ENCODE results near the gene CFAP299.
"Not testable (repeated sequence)": the region's sequence is repeated elsewhere in the genome, so short reads cannot be mapped to it uniquely, and the experiment has no call there.

CFAP299 gene

DNA sequence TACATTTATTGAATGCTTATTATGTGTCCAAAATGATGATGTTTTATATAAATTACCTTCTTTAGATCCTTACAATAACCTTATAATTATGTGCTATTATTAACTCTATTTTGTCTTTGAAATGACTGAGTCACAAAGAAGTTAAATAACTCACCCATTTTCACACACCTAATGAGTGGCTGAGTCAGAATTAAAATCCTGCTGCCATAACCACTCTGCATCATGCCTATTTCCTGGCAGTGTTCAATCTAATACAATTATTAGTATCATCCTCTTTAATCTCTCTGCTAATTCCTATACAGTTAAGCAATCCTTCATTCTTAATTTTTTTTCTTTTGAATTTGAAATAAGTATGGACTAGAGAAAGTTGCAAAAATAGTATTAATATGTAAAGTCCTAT lies 342.9 kb downstream of the CFAP299 start:
- H3K79me2 ChIP-seq (ENCODE audit: insufficient read depth, low read length), result no peaks in the 10 kb centered on the region
- no peaks in the 10 kb centered on the region for H3K9me2 ChIP-seq (ENCODE audit: low read depth, low read length)
- H3K4me2 ChIP-seq (ENCODE audit: low read length), result peak overlapping the region; percentile 39
- H3K9ac ChIP-seq (ENCODE audit: low read length), result peak overlapping the region; percentile 40; the same call in 1 of the 2 replicates
- no peak for TF ChIP-seq EZH2 (IDR thresholded peaks at IDR 0.05; ENCODE audit: borderline replicate concordance, low read length)
- TF ChIP-seq CTCF (IDR thresholded peaks at IDR 0.05; ENCODE audit: low read length), result no peak
- H3K36me3 ChIP-seq (ENCODE audit: insufficient read depth, low read length), result no peaks in the 10 kb centered on the region
- H2AFZ ChIP-seq (ENCODE audit: low read length), result peak overlapping the region; percentile 76
- H3K27me3 ChIP-seq (ENCODE audit: insufficient read depth, low read length), result no peaks in the 10 kb centered on the region
- peaks cover 18% of the 10 kb centered on the region for H3K4me1 ChIP-seq (ENCODE audit: insufficient read depth, low read length, severe bottlenecking)
- H3K4me3 ChIP-seq (ENCODE audit: low read depth, low read length, poor library complexity, severe bottlenecking), result no peak overlapping the region
- no peaks in the 10 kb centered on the region; the same call in 1 of the 2 replicates for H3K9me3 ChIP-seq (ENCODE audit: low read length)
- no peaks in the 10 kb centered on the region for H4K20me1 ChIP-seq (ENCODE audit: insufficient read depth, low read length)
- H3F3A ChIP-seq (ENCODE audit: insufficient read depth, low read length), result no peaks in the 10 kb centered on the region
- H3K27ac ChIP-seq (ENCODE audit: low read depth, low read length, poor library complexity, severe bottlenecking), result peak overlapping the region; percentile 2

GRCh38 chr4:80680934-80681333 lies 345.4 kb downstream of the CFAP299 start:
- TF ChIP-seq EZH2 (IDR thresholded peaks at IDR 0.05; ENCODE audit: borderline replicate concordance, low read length) (no peak), CTCF (IDR thresholded peaks at IDR 0.05; ENCODE audit: low read length) (no peak)
- Histone ChIP-seq H3K27ac (ENCODE audit: low read depth, low read length, poor library complexity, severe bottlenecking) (no peak overlapping the region), H3K9ac (ENCODE audit: low read length) (no peak overlapping the region), H3F3A (ENCODE audit: insufficient read depth, low read length) (no peaks in the 10 kb centered on the region), H3K9me3 (ENCODE audit: low read length) (no peaks in the 10 kb centered on the region), H2AFZ (ENCODE audit: low read length) (no peak overlapping the region), H3K4me3 (ENCODE audit: low read depth, low read length, poor library complexity, severe bottlenecking) (no peak overlapping the region), H3K27me3 (ENCODE audit: insufficient read depth, low read length) (no peaks in the 10 kb centered on the region), H3K4me1 (ENCODE audit: insufficient read depth, low read length, severe bottlenecking) (peaks cover 18% of the 10 kb centered on the region), H3K79me2 (ENCODE audit: insufficient read depth, low read length) (no peaks in the 10 kb centered on the region), H3K4me2 (ENCODE audit: low read length) (no peak overlapping the region), H3K9me2 (ENCODE audit: low read depth, low read length) (no peaks in the 10 kb centered on the region), H4K20me1 (ENCODE audit: insufficient read depth, low read length) (no peaks in the 10 kb centered on the region), H3K36me3 (ENCODE audit: insufficient read depth, low read length) (no peaks in the 10 kb centered on the region)

DNA sequence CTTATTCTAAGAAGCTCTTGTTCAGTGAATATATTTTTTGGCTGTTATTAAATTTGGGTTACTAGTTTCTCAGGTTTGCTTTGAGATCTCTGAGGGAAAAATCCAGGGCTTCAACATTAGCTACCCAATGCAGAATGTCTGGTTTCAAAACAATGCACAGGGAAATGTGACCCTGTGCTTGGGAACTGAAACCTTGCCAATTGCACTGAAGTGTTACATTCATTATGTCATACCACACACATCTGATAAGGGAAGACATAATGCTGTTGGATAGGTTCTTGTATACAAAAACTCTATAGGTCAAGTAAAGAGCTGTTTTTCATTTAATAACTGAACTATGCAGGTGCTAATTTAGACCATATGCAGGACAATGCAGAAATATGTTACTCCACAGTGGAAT lies 349.7 kb downstream of the CFAP299 start:
- no peak overlapping the region for H3K4me3 ChIP-seq (ENCODE audit: low read depth, low read length, poor library complexity, severe bottlenecking)
- no peak overlapping the region for H2AFZ ChIP-seq (ENCODE audit: low read length)
- no peaks in the 10 kb centered on the region for H3F3A ChIP-seq (ENCODE audit: insufficient read depth, low read length)
- no peaks in the 10 kb centered on the region for H3K79me2 ChIP-seq (ENCODE audit: insufficient read depth, low read length)
- no peaks in the 10 kb centered on the region for H4K20me1 ChIP-seq (ENCODE audit: insufficient read depth, low read length)
- H3K27me3 ChIP-seq (ENCODE audit: insufficient read depth, low read length), result no peaks in the 10 kb centered on the region
- TF ChIP-seq EZH2 (IDR thresholded peaks at IDR 0.05; ENCODE audit: borderline replicate concordance, low read length), result no peak
- TF ChIP-seq CTCF (IDR thresholded peaks at IDR 0.05; ENCODE audit: low read length), result no peak
- no peaks in the 10 kb centered on the region for H3K9me2 ChIP-seq (ENCODE audit: low read depth, low read length)
- no peaks in the 10 kb centered on the region for H3K9me3 ChIP-seq (ENCODE audit: low read length)
- H3K9ac ChIP-seq (ENCODE audit: low read length), result no peak overlapping the region
- no peak overlapping the region for H3K27ac ChIP-seq (ENCODE audit: low read depth, low read length, poor library complexity, severe bottlenecking)
- H3K36me3 ChIP-seq (ENCODE audit: insufficient read depth, low read length), result no peaks in the 10 kb centered on the region
- no peak overlapping the region for H3K4me2 ChIP-seq (ENCODE audit: low read length)
- H3K4me1 ChIP-seq (ENCODE audit: insufficient read depth, low read length, severe bottlenecking), result no peaks in the 10 kb centered on the region

- H3K4me3 ChIP-seq (ENCODE audit: low read depth, low read length, poor library complexity, severe bottlenecking); H3K9me2 ChIP-seq (ENCODE audit: low read depth, low read length): not testable (repeated sequence)
Observed at GRCh38 chr4:80687736-80688135, 352.2 kb downstream of the CFAP299 start.

More at GRCh38 chr4:80687736-80688135, 352.2 kb downstream of the CFAP299 start:
- H3K27ac ChIP-seq (ENCODE audit: low read depth, low read length, poor library complexity, severe bottlenecking); H2AFZ ChIP-seq (ENCODE audit: low read length); H4K20me1 ChIP-seq (ENCODE audit: insufficient read depth, low read length); H3K9me3 ChIP-seq (ENCODE audit: low read length); H3K27me3 ChIP-seq (ENCODE audit: insufficient read depth, low read length); H3K4me1 ChIP-seq (ENCODE audit: insufficient read depth, low read length, severe bottlenecking); H3K79me2 ChIP-seq (ENCODE audit: insufficient read depth, low read length); H3K4me2 ChIP-seq (ENCODE audit: low read length); H3K9ac ChIP-seq (ENCODE audit: low read length); H3F3A ChIP-seq (ENCODE audit: insufficient read depth, low read length); H3K36me3 ChIP-seq (ENCODE audit: insufficient read depth, low read length): not testable (repeated sequence)
